HFF-Myc (cell line): ENCODE results near the gene NPAS2.

Experiments
- DNase-seq: peaks from one replicate; pipeline ENCODE4 v3.0.0-alpha.2; 2011; ENCODE audit warnings: low read depth; ENCODE audit errors: extremely low read depth
- H3K4me3 ChIP-seq: replicated peaks from 2 replicates; pipeline ENCODE4 v1.5.1; 2011; ENCODE audit warnings: low read depth, mild to moderate bottlenecking, control low read depth, low read length
- TF ChIP-seq, protein P1 (sequence below): IDR thresholded peaks from 2 replicates; pipeline ENCODE4 v1.5.1; 2012; ENCODE audit warnings: mild to moderate bottlenecking, low read depth, low read length, control low read depth; ENCODE audit errors: missing control alignments

Gene NPAS2

DNA sequence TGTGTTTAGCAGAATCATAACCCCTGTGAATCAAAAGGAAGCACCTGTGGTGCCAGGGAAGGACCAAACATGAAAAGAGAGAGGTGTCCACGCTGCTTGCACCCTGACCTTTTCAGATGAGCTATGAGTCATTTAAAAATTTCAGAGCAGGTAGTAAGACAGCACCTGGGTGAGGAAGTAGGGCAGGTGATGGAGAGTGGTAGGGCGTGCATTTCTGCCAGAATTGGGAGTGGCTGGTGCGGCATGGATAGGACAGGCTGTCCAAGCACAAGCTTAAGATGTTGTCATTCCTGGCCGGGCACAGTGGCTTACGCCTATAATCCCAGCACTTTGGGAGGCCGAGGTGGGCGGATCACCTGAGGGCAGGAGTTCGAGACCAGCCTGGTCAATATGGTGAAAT is 36.8 kb downstream of the NPAS2 start:
- no peak for DNase-seq
- H3K4me3 ChIP-seq: no peak overlapping the region
- TF ChIP-seq, protein P1, sequence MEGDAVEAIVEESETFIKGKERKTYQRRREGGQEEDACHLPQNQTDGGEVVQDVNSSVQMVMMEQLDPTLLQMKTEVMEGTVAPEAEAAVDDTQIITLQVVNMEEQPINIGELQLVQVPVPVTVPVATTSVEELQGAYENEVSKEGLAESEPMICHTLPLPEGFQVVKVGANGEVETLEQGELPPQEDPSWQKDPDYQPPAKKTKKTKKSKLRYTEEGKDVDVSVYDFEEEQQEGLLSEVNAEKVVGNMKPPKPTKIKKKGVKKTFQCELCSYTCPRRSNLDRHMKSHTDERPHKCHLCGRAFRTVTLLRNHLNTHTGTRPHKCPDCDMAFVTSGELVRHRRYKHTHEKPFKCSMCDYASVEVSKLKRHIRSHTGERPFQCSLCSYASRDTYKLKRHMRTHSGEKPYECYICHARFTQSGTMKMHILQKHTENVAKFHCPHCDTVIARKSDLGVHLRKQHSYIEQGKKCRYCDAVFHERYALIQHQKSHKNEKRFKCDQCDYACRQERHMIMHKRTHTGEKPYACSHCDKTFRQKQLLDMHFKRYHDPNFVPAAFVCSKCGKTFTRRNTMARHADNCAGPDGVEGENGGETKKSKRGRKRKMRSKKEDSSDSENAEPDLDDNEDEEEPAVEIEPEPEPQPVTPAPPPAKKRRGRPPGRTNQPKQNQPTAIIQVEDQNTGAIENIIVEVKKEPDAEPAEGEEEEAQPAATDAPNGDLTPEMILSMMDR: no peak

DNA sequence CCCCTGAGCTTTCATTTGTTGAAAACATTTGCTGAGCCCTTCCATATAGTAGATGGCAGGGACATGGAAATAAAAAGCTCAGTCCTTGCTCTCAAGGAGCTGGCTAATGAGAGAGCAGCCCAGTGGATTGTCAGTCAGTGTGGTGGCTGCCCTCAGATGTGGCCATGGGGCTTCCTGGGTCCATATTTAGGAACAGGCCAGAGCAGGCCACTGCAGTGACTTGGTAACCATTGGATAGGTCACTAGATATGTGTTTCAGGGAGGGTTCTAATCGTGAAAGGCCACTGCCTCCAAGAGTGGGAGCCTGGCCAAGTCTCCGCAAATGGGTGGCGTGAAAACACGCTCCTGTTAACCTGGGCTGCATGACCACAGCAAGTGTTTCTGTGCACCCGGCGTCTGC is 37.4 kb downstream of the NPAS2 start:
- no peak overlapping the region for H3K4me3 ChIP-seq
- DNase-seq: no peak
- TF ChIP-seq, protein P1: no peak

DNA sequence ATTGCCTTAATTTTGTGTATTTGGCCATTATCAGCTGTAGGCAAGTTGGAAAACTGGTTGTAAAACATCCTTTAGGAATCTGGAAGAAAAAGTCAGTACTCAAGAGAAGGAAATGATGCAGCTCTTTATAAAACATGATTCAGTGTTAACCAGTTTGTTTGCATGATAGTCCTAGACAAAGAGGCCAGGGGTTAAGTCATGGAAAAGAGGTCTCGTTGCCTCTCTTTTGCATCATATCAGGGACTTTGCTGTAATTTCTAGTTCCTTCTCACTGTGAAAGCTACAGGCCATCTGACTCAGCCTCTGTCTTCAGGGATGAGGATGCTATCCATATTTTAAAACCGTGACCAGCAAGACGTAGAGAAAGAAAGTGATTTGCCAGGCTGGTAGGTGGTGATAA is 38.0 kb downstream of the NPAS2 start:
- TF ChIP-seq, protein P1: no peak
- no peak for DNase-seq
- H3K4me3 ChIP-seq: no peak overlapping the region

DNA sequence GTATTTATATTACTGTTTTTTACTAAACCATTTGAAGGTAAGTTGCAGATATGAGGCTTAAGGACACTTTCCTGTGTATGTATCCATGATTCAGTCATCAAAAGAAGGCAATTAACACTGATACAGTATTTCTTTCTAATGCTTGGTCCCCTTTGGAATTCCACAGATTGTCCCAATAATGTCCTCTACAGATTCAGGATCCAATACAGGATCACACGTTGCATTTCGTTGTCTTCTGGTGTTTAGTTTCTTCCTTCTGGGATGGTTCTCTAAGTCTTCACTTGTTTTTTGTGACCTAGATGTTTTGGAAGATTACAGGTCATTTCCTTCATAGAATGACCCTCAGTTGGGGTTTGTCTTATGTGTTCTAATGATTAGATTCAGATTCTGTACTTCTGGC is 40.0 kb downstream of the NPAS2 start:
- H3K4me3 ChIP-seq: no peak overlapping the region
- TF ChIP-seq, protein P1: no peak
- no peak for DNase-seq

DNA sequence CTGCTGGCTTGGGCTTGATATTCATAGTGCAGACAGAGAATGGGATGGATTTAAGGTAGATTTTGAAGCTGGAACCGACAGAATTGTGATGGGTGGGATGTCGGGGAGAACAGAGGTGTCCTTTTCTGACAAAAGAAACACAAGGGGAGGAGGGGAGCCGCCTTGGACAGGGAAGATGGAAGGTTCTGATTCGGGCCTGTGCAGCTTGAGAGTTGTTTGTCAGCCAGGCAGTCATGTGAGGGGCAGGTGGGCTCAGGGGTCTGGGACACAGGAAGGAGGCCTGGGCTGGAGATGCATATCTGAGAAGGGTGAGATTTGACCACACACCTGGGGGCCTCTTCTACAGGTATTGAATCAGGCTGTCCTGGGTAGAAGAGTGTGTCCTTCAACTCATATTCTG is 41.4 kb downstream of the NPAS2 start:
- H3K4me3 ChIP-seq: no peak overlapping the region
- DNase-seq: no peak
- TF ChIP-seq, protein P1: no peak

DNA sequence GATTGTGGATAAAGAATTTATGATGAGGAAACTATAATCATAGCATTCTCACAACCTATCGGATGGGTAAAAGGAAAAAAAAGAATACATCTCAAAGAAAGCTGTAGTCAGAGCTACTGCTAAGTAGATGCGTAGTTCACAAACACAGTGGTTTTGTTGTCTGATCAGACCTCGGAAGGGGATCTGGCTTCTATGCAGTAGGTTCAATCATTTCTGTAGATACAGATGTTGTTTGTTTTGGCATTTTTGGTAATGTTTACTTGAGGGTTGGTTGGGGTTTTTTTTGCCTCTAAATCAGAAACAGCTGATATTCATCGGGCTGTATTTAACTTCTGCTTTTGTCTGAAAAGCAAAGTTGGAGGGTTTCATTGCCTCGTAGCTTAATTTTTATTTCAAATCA is 42.1 kb downstream of the NPAS2 start:
- no peak for DNase-seq
- TF ChIP-seq, protein P1: no peak
- H3K4me3 ChIP-seq: no peak overlapping the region

DNA sequence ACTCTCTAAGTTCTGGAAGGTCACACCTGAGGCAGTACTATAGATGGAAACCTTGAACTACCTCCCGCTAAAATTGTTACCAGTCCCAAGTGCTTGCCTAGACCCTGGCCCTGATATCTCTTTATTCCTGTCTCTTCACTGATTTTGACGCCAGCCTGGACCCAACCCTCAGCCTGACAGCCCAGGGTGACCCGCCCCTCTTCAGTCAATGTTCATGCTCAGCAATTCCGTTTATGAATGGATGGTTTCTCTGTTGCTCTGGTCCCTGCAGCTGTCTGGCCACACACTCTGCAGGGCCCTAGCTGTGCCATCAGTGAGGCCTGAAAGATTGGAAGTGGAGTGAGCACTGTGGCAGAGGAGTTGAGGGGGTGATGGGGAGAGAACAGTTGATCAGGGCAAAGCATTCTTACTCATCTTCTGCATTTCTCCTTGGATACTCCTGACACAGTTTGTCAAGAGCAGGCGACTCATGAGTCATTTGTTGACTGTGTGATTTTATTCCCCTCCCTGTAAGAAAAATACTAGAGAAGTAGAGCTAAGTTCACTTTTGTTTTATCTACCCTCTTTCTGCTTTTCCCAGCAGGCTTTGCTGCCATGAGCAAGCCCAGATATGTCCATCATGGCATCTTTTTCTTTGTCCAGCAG is 46.0 kb downstream of the NPAS2 start:
- TF ChIP-seq, protein P1: no peak
- DNase-seq: no peak

More for the DNA sequence above, 46.0 kb downstream of the NPAS2 start:
- H3K4me3 ChIP-seq: no peak overlapping the region
